HCEC 1CT (cell line): ENCODE measurements around the gene URI1.

Source experiments
- DNase-seq: peaks from one replicate; pipeline ENCODE4 v3.0.0-alpha.2; 2017

Gene URI1

DNA sequence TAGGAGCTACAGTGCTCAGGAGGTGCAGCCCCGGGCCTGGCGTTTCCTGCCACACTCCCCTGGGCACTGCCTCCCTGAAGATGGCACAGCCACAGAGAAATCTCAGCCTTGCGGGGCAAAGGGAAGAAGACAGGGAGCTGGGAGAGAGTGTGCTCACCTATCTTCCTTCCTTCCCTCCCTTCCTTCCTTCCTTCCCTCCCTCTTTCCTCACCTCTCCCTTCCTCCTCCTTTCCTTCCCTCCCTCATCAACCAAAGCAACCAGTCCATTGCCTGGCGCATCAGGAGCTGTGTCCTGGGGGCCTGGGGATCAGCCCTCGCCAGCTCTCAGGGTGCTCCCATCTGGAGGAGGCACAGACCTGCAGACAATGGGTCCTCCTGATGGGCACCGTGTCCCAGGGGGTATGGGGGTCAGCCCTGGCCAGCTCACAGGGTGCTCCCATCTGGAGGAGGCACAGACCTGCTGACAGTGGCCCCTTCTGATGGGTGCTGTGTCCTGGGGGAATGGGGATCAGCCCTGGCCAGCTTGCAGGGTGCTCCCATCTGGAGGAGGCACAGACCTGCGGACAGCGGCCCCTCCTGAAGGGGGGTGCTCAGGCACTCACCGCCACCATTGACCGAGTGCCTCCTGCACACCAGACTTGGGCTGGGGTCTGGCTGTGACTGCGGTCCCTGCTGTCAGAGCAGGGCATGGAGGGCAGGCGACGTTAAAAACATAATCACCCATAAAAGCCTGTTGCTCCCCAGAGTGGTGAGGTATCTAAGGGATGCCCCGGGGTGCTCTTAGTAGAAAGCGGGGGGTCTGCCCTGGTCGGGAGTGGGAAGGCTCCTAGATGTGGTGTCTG is 120.2 kb downstream of the URI1 start:
- no peak for DNase-seq

DNA sequence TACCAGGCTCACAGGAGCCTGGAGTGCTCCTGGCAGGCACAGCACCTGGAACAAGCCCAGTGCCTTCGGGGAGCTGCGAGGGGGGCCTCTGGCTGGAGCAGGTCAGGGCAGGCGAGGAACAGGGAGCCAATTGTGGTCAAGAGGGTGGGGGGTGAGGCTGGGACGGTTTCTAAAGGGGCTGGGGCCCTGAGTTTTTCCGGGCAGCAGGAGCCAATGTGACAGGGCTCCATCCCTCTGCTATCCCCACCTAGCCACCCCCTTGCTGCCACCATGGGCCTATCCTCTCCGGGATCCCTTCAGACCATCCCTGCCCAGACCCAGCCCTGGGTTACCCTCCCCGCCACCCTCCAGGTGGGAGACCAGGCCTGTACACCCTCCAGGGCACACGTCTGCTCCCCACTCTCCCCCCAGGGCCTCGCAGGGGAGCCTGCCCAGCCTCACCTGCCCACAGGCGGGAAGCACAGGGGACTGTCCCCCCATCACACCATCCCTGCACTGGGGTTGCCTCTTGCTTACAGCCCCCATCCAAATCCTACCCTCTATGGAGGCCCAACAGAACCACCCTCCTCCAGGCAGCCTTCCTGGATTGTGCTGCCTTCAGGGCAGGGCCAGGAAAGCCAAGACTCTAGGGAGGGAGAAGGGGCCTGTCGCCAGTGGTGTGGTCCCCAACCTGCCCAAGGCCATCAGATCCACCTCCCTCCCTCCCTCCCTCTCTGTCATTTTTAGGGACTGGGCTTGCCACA is 121.0 kb downstream of the URI1 start:
- no peak for DNase-seq

DNA sequence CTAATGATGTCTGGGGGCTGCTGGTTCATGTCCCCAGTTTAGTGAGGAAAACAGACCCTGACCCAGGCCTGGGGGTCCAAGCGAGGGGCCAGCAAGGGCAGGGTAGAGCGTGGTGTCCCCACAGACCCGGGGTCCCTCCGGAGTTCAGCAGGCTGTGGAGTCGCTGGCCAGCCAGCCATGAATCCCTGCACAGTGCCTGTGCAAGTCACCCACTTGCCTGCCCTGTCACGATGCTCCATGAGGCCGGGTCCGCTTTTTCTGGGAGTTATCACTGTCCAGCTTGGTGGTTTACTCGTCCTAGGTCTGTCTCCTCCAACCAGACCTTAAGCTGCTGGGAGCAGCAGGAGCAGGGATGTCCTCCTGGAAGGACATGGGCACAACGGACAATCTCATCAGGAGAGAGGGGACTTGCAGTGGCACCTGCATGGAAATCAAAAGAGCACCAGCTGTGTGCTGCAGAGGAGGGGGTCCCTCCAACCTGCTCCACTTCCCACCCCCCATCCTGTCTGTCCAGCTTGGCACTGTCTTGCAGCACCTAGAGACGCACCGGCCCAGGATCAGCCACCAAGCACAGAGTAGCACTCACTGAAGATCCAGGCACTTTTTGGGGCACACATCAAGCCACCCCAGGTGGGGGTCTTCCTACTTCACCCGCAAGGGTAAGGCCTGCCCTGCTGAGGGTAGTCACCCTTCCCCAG is 121.8 kb downstream of the URI1 start:
- DNase-seq = no peak

DNA sequence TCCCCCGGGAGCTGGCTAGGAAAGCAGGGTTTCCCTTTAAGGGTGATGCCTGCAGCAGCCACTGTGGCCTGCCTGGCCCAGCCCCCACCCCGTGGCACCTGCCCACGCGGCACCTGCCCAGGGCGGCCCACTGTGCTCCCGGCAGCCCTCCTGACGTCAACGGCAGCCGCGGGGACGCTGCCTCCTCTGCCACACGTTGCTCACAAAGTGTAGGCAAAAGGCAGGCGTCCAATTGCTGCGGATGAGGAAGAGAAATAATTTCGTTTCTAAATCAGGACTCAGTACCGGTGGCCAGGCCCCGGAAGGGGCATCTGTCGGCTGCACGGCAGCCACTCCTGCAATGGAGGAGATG is 122.3 kb downstream of the URI1 start:
- no peak for DNase-seq

DNA sequence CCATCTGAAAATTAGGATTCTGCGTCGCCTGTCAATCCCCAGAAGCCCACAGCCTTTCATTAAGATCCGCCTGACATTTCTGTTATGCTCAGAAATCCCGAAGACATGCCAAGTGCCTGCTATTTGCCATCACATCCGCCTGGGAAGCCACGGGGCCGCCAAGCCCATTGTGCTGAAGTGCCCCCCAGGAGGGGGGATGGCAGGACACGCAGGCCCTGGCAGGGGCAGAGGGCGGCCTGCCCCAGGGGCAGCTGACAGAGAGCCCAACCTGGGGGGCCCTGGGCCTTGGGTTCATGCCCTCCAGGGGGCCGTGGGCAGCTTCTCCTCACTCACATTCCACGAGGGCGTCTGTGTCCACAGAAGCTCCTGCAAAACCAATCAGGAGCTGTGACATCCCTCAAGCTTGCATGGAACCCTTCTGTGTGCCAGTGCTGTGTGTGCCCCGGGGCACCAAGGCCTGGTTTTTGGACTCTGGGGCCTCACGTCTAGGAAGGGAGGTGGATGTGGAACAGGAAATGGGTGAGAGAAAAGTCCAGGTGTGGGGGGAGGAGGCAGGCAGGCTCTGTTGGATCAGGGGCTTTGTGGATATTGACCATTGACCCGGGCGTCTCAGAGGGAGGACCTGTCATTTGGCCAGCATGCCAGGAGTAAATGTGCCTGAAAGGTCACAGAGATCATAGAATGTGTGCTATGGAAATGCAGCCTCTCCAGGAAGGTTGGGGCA is 122.9 kb downstream of the URI1 start:
- DNase-seq = no peak

DNA sequence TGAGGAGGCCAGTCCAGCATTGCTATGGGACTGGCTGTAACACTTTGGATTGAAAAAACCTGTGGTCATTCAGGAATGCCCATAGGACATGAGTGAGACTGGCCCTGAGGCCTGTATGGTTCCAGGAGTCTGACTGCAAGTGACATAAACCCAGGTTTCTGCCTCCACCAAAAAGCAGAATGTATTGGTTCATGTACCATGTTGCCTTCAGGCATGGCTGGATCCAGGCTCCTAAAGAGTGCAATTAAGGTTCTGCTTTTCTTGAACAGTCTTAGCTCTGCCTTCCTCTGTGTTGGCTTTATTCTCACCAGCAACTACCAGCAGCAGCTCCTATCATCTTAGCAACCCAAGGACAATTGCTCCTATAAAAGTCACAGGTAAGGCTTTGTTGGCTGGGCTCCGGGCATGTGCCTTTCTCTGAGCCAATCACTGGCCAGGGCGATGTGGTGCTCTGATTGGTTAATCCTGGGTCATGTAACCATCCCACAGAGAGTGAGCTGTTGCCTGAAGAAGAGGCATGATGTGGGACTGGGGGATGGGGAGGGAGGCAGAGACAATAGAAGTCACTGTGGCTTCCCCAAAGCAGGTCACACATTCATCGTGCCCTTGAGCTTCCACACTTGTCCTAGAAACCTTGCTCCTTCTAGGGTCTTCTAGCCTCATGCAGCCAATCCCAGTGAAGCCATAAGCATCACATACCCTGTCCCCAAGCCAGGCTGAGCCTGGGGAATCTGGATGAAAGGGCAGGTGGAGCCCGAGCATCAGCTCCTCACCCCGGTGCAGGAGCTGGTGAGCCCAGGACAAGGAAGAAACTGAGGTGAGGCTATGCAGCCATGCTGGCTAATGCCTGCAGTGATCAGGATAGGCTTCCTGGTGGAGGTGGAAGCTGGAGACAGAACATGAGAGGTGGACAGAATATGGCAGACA is 123.9 kb downstream of the URI1 start:
- no peak for DNase-seq
